LNCaP clone FGC (cell line): ENCODE results near the gene RNASEH2B.
A peak's percentile ranks its signal among the peaks of the same experiment; 100 is the strongest.

Experiments
- DNase-seq: peaks from one replicate; pipeline ENCODE4 v3.0.0-alpha.2; 2011; ENCODE audit warnings: low read depth
- H3K4me3 ChIP-seq: 2 replicates; pipeline ENCODE4 v1.5.1; 2011; ENCODE audit warnings: mild to moderate bottlenecking, low read depth, low read length, control low read depth
- CTCF ChIP-seq: IDR thresholded peaks from 2 replicates; pipeline ENCODE4 v1.5.1; 2012; ENCODE audit warnings: mild to moderate bottlenecking; ENCODE audit not compliant: control insufficient read depth, insufficient read depth; ENCODE audit errors: extremely low read depth

Gene RNASEH2B

GRCh38 chr13:50957620-50958019, 48.0 kb downstream of the RNASEH2B start:
- H3K4me3 ChIP-seq, result no peak overlapping the region
- no peak for DNase-seq
- TF ChIP-seq CTCF, result no peak

DNA sequence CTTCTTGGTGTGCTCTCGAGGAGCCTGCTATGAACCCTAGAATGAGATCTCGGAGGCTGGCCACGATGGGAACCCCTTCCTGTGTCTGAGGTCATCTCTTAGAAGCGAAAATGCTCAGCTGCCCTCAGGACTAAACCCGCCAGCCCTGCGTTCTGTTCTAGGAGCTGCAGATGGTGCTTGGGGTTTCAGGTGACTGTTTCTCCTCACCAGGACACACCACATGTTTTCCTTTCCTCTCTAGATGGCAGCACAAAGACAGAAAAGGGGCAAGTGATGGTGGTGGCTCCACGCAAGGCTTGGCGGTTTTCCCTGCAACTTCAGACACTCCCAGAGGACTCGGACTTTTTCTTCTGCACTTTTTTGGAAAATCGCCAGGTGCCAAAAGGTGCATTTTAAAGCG, 60.1 kb downstream of the RNASEH2B start:
- DNase-seq, result no peak
- TF ChIP-seq CTCF, result peak; percentile 52
- no peak overlapping the region for H3K4me3 ChIP-seq

DNA sequence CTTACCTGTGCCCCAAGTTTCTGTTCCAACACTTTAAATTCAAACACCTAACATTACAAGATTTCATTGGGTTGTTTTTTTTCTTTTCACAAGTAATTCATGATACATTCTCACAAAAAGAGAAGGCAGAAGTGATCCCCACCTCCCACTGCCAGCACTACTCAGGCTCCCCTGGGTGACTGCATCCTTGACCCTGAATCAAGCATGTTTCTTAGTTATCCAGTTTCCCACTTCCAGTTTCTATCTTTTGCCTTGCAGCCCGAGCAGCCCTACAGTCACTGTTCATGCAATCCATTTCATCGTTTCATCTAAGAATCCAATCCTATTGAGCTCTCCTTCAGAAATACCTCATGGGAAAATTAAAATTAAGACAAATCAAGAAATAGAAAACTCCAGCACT, 61.4 kb downstream of the RNASEH2B start:
- no peak for TF ChIP-seq CTCF
- DNase-seq, result no peak
- H3K4me3 ChIP-seq, result no peak overlapping the region

- DNase-seq, result no peak
- no peak for TF ChIP-seq CTCF
- H3K4me3 ChIP-seq, result no peak overlapping the region
Measured at GRCh38 chr13:50974268-50974667, 64.7 kb downstream of the RNASEH2B start.

DNA sequence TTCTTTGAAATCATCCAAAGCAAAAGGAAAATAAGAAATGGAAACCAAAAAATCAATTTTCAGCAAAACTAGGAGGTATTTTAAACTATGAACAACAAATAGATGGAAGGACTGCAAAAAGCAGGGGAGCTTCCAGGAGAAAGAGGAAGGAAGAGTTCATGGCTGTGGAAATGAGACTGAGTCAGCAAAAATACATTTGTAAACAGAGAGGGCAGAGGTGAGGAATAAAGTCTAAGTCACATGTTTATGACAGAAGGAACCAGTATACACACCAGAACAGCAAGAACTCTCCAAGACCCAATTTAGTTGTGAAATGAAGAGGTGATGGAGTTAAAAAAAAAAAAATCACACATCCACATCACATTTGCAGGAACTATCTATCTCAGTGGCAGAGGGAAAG, 69.6 kb downstream of the RNASEH2B start:
- no peak overlapping the region for H3K4me3 ChIP-seq
- DNase-seq, result no peak
- TF ChIP-seq CTCF, result no peak

GRCh38 chr13:50981686-50982085, 72.1 kb downstream of the RNASEH2B start:
- TF ChIP-seq CTCF, result no peak
- DNase-seq, result no peak

DNA sequence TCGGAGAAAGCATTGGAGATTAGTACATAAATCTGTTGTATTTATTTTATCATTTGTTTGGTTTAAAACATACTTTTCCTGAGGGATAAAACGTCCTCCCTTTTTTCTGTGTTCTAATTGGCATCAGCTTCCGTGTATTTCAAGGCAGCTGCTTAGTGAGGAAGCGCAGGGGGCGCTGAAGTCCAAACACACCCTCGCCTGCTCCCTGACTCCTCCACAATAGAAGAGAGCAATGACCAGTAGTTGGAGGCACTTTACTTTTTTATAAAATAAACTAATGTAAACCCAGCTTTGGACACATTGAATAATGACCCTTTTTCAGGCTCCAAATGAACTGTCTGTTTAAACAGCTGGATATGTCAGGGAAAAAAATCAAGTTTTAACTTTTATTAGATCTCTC, 79.9 kb downstream of the RNASEH2B start:
- TF ChIP-seq CTCF, result peak; percentile 39; the same call in 1 of the 2 replicates
- DNase-seq, result no peak
- no peak overlapping the region for H3K4me3 ChIP-seq

More at GRCh38 chr13:50981686-50982085, 72.1 kb downstream of the RNASEH2B start:
- no peak overlapping the region for H3K4me3 ChIP-seq
